Measurements from ENCODE around the gene SZT2.
"Not testable (repeated sequence)": the region's sequence is repeated elsewhere in the genome, so short reads cannot be mapped to it uniquely, and the experiment has no call there.

SZT2 gene

DNA sequence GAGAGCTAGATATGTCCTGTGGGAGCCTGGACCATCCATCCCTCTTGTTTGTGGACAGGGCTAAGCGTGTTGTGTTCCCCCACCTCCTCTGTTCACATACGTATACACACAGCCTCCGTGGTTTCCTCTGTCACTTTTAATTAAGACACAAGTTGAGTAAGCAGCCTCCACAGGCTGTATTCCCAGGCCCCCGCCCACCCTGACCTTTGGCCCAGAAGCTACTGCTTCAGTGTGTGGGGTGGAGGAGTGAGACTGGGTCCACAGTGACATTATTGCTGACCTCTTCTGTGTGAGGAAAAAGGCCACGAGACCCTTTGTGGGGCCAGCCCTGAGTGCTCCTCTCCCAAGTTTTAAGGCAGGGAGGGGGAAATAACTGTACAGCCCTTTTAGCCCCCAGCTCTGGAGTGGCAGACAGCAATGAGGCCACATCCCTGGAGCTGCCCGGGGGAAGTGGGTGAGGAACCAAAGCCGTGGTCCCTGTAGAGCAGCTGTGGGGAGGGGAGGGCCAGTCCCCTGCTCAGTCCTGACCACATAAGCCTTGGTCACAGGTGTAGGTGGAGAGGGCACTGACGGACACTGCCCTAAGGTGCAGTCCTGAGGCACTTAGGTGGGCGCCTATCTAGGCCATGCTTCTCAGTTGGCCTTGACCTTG lies 26.3 kb upstream of the SZT2 start:
- no peak for DNase-seq (ENCODE audit: low read depth)

GRCh38 chr1:43363935-43364525 lies 25.7 kb upstream of the SZT2 start:
- no peak for DNase-seq (ENCODE audit: low read depth)

GRCh38 chr1:43365678-43366077 lies 24.0 kb upstream of the SZT2 start:
- DNase-seq (ENCODE audit: low read depth), result no peak

GRCh38 chr1:43366179-43366578 lies 23.5 kb upstream of the SZT2 start:
- DNase-seq (ENCODE audit: low read depth), result no peak

DNA sequence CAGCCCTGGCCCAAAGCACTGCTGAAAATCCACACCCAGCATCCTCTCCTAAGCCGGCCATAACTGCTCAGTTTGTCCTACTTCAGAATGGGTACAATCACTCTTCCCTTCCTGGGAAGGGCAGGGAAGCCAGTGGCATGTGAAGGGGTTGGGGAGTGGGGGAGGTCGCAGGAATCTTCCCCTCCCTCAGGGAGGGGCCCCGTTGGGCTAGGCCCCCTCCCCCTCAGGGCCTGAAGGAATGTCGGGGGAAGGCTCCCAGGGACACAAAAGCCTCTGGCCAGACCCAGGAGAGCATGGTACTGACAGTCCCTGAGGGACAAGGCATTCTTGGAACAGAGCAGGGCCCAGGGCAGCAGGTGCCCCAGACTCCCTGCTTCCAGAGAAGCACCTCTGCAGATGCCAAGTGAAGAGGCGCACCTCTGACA lies 23.1 kb upstream of the SZT2 start:
- DNase-seq (ENCODE audit: low read depth), result no peak

DNA sequence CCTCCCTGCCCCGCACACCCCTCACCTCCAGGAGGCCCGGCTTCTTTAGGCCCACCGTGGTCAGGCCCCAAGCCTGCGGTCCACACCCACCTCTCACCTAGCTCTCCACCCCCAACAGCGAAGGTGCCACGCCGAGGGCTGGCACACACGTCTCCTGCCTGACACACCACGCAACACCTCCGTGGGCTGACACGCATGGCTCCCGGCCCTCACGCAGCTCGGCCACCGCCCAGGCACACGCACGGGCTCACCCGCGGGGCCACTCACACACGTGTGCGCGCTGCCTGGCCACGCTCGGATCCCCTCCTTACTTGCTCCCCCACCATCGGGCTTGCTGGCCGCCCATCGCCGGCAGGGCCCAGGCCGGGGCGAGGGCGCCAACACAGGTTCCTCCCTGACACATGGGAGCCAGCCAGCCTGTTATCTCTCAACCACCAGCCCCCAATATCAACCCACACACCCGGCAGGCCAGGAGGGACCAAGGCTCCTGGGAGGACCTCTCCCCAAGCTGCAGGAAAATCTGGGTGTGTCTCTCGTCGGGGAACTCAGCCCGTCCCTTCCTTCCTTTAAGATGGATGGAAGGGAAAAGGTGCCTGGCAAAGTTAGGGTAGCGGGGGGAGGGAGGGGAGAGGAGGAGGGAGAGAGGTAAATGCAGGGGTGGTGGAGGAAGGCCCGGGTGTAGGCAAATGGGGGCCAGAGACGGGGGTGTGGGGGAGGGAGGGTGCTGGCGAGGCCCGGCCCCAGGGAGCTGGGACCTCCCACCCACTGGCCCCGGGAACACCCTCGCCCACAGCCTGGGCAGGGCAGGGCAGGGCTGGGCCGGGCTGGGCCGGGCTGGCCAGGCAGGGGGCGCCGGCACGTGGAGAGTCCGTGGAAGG lies 22.4 kb upstream of the SZT2 start:
- DNase-seq (ENCODE audit: low read depth), result peak; percentile 30

DNA sequence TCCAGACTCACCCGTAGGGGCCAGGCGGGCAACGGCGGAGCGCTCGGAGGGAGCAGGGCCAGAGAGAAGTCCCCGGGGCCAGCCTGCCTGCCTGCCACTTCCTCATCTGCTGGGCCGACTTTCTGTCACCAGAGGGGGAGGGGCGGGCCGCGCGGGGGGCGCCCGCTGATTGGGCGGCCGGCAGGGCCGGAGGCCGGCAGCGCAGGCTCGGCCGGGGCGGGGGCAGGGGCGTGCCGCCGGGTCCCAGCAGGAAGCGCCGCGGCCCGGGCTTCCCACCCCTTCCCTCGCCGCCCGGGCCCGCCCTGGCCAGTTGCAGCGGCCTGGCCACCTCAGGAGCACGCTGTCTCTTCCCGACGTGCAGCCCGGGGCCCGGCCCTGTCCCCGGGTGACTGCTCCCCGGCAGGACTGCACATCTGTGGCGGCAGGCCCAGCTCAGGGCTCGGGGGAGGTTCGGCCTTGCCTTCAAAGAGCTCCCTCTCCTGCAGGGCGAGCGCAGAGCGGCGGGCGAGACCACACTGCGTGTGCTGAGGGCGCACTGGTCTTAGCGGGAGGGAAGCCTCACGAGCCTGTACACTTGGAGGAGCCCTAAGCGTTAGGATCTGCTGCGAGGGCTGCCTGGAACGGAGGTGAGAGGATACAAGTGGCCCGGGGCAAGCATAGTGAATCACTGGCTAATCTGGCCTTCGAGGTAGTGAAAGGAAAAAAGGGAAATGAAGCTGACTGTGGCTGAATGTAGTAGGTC lies 21.6 kb upstream of the SZT2 start, which contains the start of gene ELOVL1:
Gene ELOVL1 (minus strand): TSS at position 108 of the 742 bp plus-strand sequence. CDS start 2,402 bp downstream, outside the sequence.
- DNase-seq (ENCODE audit: low read depth), result peak; percentile 85

DNA sequence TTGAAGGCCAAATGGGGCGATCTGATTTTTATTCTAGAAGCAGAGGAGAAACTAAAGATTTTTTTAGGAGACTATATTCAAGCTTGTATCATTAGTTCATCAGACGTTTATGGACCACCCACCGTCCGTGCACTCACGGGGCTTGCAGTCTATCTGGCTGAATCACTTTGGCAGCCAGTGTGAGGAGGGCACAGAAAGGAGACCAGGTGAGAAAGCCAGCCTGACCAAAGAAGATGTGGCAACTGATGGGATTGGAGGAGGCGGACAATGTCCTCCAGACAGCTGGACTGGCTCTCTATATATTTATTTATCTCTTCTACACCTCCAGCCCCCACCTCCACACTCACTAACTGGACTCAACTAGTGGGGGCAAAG lies 21.1 kb upstream of the SZT2 start:
- no peak for DNase-seq (ENCODE audit: low read depth)

DNA sequence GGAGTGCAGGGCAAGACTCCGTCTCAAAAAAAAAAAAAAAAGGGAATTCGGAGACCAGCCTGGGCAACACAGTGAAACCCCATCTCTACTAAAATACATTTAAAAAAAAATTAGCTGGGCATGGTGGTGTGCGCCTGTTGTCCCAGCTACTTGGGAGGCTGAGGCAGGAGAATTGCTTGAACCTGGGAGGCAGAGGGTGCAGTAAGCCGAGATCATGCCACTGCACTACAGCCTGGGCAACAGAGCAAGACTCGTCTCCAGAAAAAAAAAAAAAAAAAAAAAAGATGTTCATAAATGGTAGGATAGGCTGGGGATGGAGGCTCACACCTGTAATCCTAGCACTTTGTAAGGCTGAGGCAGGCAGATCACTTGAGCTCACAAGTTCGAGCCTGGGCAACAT lies 19.9 kb upstream of the SZT2 start:
- DNase-seq (ENCODE audit: low read depth), result not testable (repeated sequence)

DNA sequence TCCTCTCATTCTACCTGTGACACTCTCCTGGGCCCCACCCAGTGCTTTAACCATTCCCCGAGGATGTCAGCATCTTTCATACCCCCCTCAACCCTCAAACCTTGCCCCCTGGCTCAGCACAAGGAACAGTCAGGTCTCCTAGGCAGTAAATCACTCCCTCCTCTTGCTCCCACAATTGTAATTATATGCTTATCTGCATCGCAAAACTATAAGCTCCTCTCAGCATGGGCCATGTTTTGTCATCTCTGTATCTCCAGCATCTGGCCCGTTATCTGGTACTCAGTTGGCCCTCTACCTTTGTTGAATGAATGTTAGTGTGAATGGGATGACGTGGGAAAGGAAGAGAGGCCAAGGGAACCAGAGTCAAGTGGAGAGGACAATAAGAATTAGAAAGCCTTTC lies 19.1 kb upstream of the SZT2 start:
- no peak for DNase-seq (ENCODE audit: low read depth)

GRCh38 chr1:43372172-43372571 lies 17.5 kb upstream of the SZT2 start:
- no peak for DNase-seq (ENCODE audit: low read depth)

- peak; percentile 65 for DNase-seq (ENCODE audit: low read depth)
Measured at GRCh38 chr1:43373066-43373940, 16.4 kb upstream of the SZT2 start.

GRCh38 chr1:43376723-43377235 lies 12.9 kb upstream of the SZT2 start:
- no peak for DNase-seq (ENCODE audit: low read depth)

DNA sequence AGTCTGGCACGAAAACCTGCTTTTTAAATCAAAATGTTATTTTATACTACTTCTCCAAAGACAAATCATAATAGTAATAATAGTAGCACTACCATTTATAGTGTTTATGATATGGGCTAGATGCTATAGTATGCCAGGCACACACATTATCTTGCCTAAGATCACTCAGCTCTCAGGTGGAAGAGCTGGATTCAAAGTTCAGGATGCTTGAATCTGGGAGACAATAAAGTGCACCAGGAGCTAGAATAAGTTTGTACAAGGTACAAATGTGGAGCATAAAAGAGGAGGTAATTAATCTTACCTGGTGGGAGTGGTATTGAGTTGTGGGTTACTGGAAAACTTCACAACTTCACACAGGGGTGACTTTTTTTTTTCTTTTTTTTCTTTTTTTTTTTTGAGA lies 11.9 kb upstream of the SZT2 start:
- no peak for DNase-seq (ENCODE audit: low read depth)

DNA sequence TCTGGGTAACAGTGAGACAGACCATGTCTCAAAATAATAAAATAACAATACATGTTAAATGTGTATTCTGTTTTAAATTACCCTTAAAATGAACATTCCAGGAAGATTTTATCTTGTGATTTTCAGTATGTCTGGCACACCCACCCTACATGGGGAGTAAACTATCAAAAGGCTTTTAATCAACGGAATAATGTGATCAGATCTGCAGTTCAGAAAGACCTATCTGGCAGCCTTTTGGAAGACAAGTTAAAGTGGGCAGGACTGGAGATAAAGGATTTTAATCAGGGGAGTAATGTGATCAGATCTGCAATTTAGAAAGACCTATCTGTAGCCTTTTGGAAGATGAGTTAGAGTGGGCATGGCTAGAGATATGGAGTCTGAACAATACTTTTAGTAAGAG lies 10.2 kb upstream of the SZT2 start:
- DNase-seq (ENCODE audit: low read depth), result no peak

GRCh38 chr1:43381612-43382011 lies 8.1 kb upstream of the SZT2 start:
- DNase-seq (ENCODE audit: low read depth), result no peak

- no peak for DNase-seq (ENCODE audit: low read depth)
Measured at GRCh38 chr1:43382027-43382779, 7.5 kb upstream of the SZT2 start.

DNA sequence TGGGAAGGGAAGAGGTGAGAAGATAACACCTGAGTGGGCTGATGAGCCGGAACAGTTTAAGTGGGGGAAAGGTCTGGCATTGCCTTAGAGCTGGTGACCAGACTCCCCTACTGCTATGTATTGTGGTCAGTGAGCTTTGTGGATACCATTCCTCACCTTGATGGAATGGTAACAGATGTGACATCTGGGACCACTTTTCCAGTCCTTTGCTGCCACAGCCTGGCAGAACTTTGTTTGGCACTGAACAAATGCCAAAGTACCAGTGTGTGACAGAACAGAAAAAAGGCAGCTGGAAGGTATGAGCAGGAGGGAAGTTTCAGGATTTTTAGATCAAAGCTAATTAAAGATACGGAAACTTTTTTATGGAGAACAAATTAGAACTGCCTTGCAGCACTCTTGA lies 6.2 kb upstream of the SZT2 start:
- DNase-seq (ENCODE audit: low read depth), result no peak

DNA sequence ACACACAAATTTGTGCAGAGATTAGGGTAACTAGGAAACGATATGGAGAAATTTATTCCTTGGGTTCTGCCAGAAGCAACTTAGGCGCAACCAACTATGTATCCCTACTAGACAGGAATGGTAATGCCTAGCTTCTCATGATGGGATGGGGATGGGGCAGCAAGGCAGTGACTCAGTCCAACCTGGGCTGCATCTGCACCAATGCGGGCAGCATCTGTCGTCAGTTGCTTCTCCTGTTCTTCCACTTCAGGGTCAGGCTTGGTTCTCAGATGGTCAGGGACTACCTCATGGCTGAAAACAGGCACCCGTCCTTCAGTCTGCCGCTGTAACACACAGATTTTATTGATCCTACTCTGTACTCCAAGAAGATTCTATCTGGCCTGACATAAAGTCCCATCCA lies 3.0 kb upstream of the SZT2 start:
- no peak for DNase-seq (ENCODE audit: low read depth)

- peak; percentile 25 for DNase-seq (ENCODE audit: low read depth)
Measured at GRCh38 chr1:43387976-43388599, 1.6 kb upstream of the SZT2 start.
